ENCODE measurements around the gene TCF7L2. TPM values are rescaled to one million over a fixed set of nuclear protein-coding genes. Genes with fewer than 3 reads are reported as not detected.

TCF7L2 gene
- total and polyA plus RNA-seq, 9 of the 15 experiments (the other 6 are each of a cell fraction or from before 2014, with no cell fraction given), result 0.32 to 2.8 (median 0.92) TPM

DNA sequence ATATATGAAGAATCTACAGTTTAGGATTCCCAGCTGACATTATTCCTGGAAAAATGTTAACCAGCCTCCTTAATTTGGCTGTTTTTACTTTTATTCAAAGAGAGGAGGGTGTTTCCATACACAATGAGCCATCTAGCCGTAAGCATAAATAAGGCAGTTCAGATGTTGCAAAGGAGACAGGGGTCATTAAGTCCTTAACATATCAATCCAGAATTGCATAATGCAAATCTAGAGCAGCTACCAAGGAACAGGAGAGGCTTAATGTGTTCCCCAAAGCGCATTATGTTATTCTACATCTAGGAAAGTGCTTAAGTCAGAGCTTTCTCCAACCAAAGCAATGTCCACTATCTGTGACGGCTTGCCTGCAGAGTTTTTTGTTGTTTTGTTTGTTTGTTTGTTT is 32.4 kb upstream of the TCF7L2 start:
- Histone ChIP-seq H3K9ac (ENCODE audit: insufficient read depth in 1 of 2, low read depth in 2 of 2, low read length in 2 of 2) (no peak overlapping the region), H3K4me1 (replicated peaks in 1 of 2; ENCODE audit: control insufficient read depth in 2 of 2, insufficient read depth in 2 of 2, low read length in 2 of 2) (peaks cover 0 to 2% of the 10 kb centered on the region in 2 experiments; a peak in 3 of 5 replicates), H3K9me1 (ENCODE audit: control insufficient read depth, insufficient read depth, low read length) (no peaks in the 10 kb centered on the region), H3K9me3 (replicated peaks; ENCODE audit: control insufficient read depth, insufficient read depth, low read depth, low read length) (no peaks in the 10 kb centered on the region), H3K4me2 (ENCODE audit: insufficient read depth, low read length) (no peak overlapping the region), H4K20me1 (replicated peaks; ENCODE audit: control insufficient read depth, insufficient read depth, low read length) (no peaks in the 10 kb centered on the region), H3K79me2 (ENCODE audit: control insufficient read depth, insufficient read depth, low read length) (no peaks in the 10 kb centered on the region), H3K36me3 (ENCODE audit: control insufficient read depth, insufficient read depth, low read length) (no peaks in the 10 kb centered on the region), H2AFZ (ENCODE audit: low read depth, low read length) (no peak overlapping the region), H3K4me3 (no peak overlapping the region), H3K27me3 (ENCODE audit: control insufficient read depth in 2 of 2, insufficient read depth in 2 of 2, low read length in 2 of 2) (no peaks in the 10 kb centered on the region), H3K27ac (ENCODE audit: extremely low read depth, low read depth, low read length) (no peak overlapping the region)
- FAIRE-seq, result no peak
- WGBS (ENCODE audit: insufficient coverage, low coverage, missing lambda C conversion rate), result 35% methylated on average over 2 of the region's 3 CpGs
- no TSS peak for BruUV-seq (replicated peaks)
- no peak for ATAC-seq
- no peak for DNase-seq (ENCODE audit: extremely low read depth in 1 of 4, low spot score in 3 of 4)
- POLR2A ChIA-PET, result no interaction called here
- in situ Hi-C loops (cut with MboI) (no loop called here), intact Hi-C loops (cut with micrococcal nuclease) (no loop called here)
- CTCF ChIA-PET (ENCODE audit: low intra/inter-chr PET ratio), result no interaction called here
- TF ChIP-seq NR4A1 (CRISPR knock-in tag; IDR thresholded peaks at IDR 0.05), result no peak
- TF ChIP-seq NR4A1 (tag; IDR thresholded peaks at IDR 0.05), result no peak
- TF ChIP-seq, protein P1, sequence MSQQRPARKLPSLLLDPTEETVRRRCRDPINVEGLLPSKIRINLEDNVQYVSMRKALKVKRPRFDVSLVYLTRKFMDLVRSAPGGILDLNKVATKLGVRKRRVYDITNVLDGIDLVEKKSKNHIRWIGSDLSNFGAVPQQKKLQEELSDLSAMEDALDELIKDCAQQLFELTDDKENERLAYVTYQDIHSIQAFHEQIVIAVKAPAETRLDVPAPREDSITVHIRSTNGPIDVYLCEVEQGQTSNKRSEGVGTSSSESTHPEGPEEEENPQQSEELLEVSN (IDR thresholded peaks at IDR 0.05; ENCODE audit: borderline replicate concordance in 1 of 2, extremely low read depth in 1 of 2, insufficient read depth in 1 of 2, insufficient read length in 1 of 2, low read depth in 1 of 2, low read length in 1 of 2, poor library complexity in 1 of 2, severe bottlenecking in 1 of 2), result no peak
- no peak for TF ChIP-seq TARDBP (IDR thresholded peaks at IDR 0.05)
- TF ChIP-seq, protein P2, sequence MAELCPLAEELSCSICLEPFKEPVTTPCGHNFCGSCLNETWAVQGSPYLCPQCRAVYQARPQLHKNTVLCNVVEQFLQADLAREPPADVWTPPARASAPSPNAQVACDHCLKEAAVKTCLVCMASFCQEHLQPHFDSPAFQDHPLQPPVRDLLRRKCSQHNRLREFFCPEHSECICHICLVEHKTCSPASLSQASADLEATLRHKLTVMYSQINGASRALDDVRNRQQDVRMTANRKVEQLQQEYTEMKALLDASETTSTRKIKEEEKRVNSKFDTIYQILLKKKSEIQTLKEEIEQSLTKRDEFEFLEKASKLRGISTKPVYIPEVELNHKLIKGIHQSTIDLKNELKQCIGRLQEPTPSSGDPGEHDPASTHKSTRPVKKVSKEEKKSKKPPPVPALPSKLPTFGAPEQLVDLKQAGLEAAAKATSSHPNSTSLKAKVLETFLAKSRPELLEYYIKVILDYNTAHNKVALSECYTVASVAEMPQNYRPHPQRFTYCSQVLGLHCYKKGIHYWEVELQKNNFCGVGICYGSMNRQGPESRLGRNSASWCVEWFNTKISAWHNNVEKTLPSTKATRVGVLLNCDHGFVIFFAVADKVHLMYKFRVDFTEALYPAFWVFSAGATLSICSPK (IDR thresholded peaks at IDR 0.05; ENCODE audit: borderline replicate concordance), result no peak
- no peak for TF ChIP-seq SOX6 (IDR thresholded peaks at IDR 0.05)
- TF ChIP-seq, protein P3, sequence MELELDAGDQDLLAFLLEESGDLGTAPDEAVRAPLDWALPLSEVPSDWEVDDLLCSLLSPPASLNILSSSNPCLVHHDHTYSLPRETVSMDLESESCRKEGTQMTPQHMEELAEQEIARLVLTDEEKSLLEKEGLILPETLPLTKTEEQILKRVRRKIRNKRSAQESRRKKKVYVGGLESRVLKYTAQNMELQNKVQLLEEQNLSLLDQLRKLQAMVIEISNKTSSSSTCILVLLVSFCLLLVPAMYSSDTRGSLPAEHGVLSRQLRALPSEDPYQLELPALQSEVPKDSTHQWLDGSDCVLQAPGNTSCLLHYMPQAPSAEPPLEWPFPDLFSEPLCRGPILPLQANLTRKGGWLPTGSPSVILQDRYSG (tag; conservative IDR thresholded peaks at IDR 0.05; ENCODE audit: low read depth), result no peak
- TF ChIP-seq HOXB6 (CRISPR knock-in tag; IDR thresholded peaks at IDR 0.05; ENCODE audit: borderline replicate concordance), result no peak
- TF ChIP-seq ZSCAN32 (CRISPR knock-in tag; IDR thresholded peaks at IDR 0.05), result no peak
- no peak for TF ChIP-seq ARID3B (CRISPR knock-in tag; IDR thresholded peaks at IDR 0.05; ENCODE audit: borderline replicate concordance)
- TF ChIP-seq, protein P4, sequence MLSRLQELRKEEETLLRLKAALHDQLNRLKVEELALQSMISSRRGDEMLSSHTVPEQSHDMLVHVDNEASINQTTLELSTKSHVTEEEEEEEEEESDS (CRISPR knock-in tag; IDR thresholded peaks at IDR 0.05), result no peak
- TF ChIP-seq ETV1 (tag; conservative IDR thresholded peaks at IDR 0.05; ENCODE audit: low read depth), result no peak
- TF ChIP-seq TCF3 (CRISPR knock-in tag; IDR thresholded peaks at IDR 0.05), result no peak
- TF ChIP-seq, protein P5, sequence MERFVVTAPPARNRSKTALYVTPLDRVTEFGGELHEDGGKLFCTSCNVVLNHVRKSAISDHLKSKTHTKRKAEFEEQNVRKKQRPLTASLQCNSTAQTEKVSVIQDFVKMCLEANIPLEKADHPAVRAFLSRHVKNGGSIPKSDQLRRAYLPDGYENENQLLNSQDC (CRISPR knock-in tag; IDR thresholded peaks at IDR 0.05), result no peak
- TF ChIP-seq KAT2B (IDR thresholded peaks at IDR 0.05; ENCODE audit: low read depth, low read length), result no peak
- TF ChIP-seq CBX2 (IDR thresholded peaks at IDR 0.05; ENCODE audit: insufficient read depth, low read length, poor library complexity, severe bottlenecking), result no peak
